Glutamatergic neuron (in vitro differentiated cells): ENCODE measurements around the gene HCN3. TPM values are rescaled to one million over a fixed set of nuclear protein-coding genes. Genes with fewer than 3 reads are reported as not detected.

Experiments
- DNase-seq: peaks from one replicate; pipeline ENCODE4 v3.0.0; 2022
- H3K27ac Mint-ChIP-seq: one replicate; pipeline ENCODE4 v1.8.0; 2020; ENCODE audit warnings: mild to moderate bottlenecking, mixed read lengths, inconsistent platforms; ENCODE audit not compliant: unreplicated experiment
- H3K27me3 Mint-ChIP-seq: one replicate; pipeline ENCODE4 v1.8.0; 2020; ENCODE audit warnings: mild to moderate bottlenecking, moderate library complexity, mixed read lengths, inconsistent platforms; ENCODE audit not compliant: unreplicated experiment
- H3K36me3 Mint-ChIP-seq: one replicate; pipeline ENCODE4 v1.8.0; 2020; ENCODE audit warnings: mild to moderate bottlenecking, mixed read lengths, inconsistent platforms; ENCODE audit not compliant: unreplicated experiment
- H3K4me1 Mint-ChIP-seq: one replicate; pipeline ENCODE4 v1.8.0; 2020; ENCODE audit warnings: mild to moderate bottlenecking, low read depth, mixed read lengths, inconsistent platforms; ENCODE audit not compliant: unreplicated experiment
- H3K4me3 Mint-ChIP-seq: one replicate; pipeline ENCODE4 v1.8.0; 2020; ENCODE audit warnings: mild to moderate bottlenecking, mixed read lengths, inconsistent platforms; ENCODE audit not compliant: unreplicated experiment
- H3K9me3 Mint-ChIP-seq: one replicate; pipeline ENCODE4 v1.8.0; 2020; ENCODE audit warnings: mild to moderate bottlenecking, moderate library complexity, mixed read lengths, inconsistent platforms; ENCODE audit not compliant: unreplicated experiment
- total RNA-seq: library from RNA; stranded (reverse); fragmentation: NEBNext Ultra II Directional; extraction: Animal tissue kit (Norgen Biotek cat#: 25700); gene quantifications from one replicate; pipeline ENCODE4 v1.2.1, GENCODE V29; 2021; ENCODE audit not compliant: unreplicated experiment
- TF ChIP-seq, protein P1 (sequence below): fragments of 200-600 bp; sonication (generic); IDR thresholded peaks from one replicate; pipeline ENCODE4 v1.5.0; 2021; ENCODE audit not compliant: partially characterized antibody, unreplicated experiment

HCN3 gene
- total RNA-seq, 1 donor from 2014 or later, result 30.5 TPM

DNA sequence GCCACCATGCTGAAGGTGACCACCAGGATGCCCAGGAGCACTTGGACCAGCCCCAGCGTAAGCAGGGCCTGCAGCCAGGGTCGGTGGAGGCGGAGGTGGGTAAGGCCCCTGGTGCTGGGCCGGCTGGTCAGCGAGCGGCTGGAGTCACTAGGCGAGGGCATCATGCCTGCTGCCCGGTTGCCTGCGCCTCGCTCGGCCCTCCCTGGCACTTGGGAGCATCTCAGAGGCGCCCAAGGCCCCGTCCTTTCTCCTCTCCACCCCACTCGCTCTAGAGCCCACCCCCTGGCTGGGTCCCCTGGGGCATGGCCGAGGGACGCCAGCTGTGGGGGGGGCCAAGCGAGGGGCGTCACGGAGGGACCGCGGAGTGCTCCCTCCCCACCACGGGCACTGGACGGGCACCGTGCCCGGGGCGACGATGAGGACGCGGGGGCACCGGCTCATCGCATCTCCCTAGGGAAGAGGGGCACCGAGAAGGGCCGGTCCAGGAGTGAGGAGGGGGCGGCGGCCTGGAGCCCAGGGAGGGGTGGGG lies 22.5 kb upstream of the HCN3 start:
- peak overlapping the region; percentile 72 for H3K27ac Mint-ChIP-seq
- TF ChIP-seq, protein P1, sequence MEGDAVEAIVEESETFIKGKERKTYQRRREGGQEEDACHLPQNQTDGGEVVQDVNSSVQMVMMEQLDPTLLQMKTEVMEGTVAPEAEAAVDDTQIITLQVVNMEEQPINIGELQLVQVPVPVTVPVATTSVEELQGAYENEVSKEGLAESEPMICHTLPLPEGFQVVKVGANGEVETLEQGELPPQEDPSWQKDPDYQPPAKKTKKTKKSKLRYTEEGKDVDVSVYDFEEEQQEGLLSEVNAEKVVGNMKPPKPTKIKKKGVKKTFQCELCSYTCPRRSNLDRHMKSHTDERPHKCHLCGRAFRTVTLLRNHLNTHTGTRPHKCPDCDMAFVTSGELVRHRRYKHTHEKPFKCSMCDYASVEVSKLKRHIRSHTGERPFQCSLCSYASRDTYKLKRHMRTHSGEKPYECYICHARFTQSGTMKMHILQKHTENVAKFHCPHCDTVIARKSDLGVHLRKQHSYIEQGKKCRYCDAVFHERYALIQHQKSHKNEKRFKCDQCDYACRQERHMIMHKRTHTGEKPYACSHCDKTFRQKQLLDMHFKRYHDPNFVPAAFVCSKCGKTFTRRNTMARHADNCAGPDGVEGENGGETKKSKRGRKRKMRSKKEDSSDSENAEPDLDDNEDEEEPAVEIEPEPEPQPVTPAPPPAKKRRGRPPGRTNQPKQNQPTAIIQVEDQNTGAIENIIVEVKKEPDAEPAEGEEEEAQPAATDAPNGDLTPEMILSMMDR, result no peak
- peaks cover 12% of the 10 kb centered on the region for H3K9me3 Mint-ChIP-seq
- H3K27me3 Mint-ChIP-seq, result peaks cover 12% of the 10 kb centered on the region
- H3K4me1 Mint-ChIP-seq, result peaks cover 30% of the 10 kb centered on the region
- H3K4me3 Mint-ChIP-seq, result peak overlapping the region; percentile 80
- DNase-seq, result peak; percentile 41
- H3K36me3 Mint-ChIP-seq, result peaks cover 12% of the 10 kb centered on the region

DNA sequence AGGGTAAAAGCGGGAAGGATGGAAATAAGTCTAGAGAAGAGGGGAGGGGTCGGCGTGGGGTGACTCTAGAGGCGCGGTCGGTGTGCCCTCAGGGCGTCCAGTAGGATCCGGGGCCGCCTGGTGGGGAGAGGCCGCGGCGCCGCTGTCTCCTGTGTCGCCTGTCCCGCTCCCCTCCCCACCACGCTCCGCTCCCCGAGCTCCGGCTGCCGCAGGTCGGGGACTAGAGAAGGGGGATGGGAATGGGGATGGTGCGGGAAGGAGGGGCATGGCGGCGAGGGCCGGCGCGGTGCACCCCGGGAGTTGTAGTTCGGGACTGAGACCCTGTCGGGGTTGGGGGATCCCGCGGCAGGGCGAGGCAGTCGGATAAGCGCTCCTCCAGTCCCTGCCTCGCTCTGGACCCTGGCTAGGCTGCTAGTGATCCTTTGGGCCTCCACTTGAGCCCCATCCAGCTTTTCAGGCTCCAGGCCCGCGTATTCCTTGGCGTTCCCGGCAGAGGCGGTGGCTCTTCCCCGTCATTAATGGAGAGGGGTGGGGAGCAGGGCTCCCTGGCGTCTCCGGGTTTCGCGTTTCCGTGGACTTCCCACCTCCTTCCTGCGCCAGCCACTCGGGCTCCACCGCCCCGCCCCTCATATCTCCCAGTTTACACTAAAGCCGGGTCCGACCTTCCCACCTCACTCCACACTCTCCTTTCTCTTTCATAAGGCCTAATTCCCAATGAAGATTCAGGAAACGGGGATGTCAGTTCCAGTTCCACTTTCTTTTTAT lies 21.8 kb upstream of the HCN3 start, which contains the start of gene ENTREP3:
Gene ENTREP3 (minus strand): TSS at position 241 of the 765 bp plus-strand sequence. CDS start 606 bp downstream, outside the sequence.
- Mint-ChIP-seq H3K9me3 (peaks cover 12% of the 10 kb centered on the region), H3K27me3 (peaks cover 12% of the 10 kb centered on the region), H3K36me3 (peaks cover 12% of the 10 kb centered on the region), H3K27ac (peak within 1 kb of the TSS; percentile 77), H3K4me1 (peaks cover 30% of the 10 kb centered on the region), H3K4me3 (peak within 1 kb of the TSS; percentile 83)
- TF ChIP-seq, protein P1, result no peak
- DNase-seq, result peak; percentile 93

DNA sequence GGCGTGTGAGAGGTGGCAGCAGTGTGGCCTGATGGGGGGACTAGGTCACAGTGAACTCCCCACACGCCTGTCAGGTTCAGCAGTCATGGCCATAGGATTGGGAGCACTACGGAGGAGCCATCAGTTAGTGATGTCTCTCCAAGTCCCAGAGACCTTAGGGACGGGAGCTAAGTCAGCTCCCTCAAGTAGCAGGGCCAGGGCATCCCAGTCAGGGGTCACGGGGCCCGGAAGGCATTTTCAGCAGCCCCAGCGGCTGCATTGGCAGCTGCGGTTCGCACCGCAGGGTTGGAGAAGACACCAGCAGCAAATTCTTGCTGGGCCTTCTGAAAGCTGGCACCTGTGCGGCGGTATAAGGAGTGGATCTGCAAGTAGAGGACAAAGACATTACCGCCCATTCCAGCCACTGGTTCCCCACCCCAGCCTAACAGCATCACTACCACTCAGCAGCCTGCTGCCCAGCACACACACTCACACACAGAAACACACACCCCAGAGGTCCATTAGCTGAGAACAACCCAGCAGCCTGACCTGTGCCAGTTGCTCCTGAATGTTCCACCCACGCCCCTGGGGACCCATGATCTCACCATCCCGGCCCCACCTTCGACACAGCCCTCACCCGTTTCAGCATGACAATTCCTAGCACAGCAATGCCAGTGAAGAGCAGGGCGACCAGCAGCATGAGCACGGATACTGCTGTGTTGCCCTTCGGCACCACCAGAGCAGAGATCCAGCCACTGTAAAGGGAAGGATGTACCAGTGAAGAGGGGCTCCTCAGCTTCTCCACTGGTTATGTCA lies 21.0 kb upstream of the HCN3 start:
- H3K4me3 Mint-ChIP-seq, result peak overlapping the region; percentile 83
- H3K27ac Mint-ChIP-seq, result peak overlapping the region; percentile 77
- TF ChIP-seq, protein P1, result no peak
- peaks cover 15% of the 10 kb centered on the region for H3K9me3 Mint-ChIP-seq
- H3K27me3 Mint-ChIP-seq, result peaks cover 11% of the 10 kb centered on the region
- peaks cover 27% of the 10 kb centered on the region for H3K4me1 Mint-ChIP-seq
- H3K36me3 Mint-ChIP-seq, result peaks cover 12% of the 10 kb centered on the region
- DNase-seq, result peak; percentile 62

DNA sequence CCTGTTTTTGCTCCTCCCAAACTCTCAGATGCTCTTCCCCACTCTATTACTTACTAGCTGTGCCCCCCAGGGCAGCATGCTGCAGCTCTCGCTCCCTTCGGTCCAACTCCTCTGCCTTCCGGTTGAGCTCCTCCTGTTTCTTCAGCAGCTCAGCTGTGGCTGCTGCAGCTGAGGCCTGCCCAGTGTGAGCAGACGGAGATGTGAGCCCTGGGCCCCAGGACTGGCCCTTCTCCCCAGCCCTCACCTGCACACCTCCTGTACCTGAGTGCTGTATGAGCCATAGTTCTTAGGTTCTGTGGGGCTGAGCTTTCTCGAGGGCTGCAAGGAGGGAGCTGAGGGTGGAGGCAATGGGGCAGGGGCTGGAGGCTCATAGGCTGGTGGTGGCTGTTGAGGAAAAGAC lies 17.0 kb upstream of the HCN3 start:
- Mint-ChIP-seq H3K27ac (no peak overlapping the region), H3K27me3 (peaks cover 15% of the 10 kb centered on the region), H3K9me3 (peaks cover 21% of the 10 kb centered on the region), H3K4me1 (peaks cover 23% of the 10 kb centered on the region), H3K36me3 (peaks cover 17% of the 10 kb centered on the region), H3K4me3 (peak overlapping the region; percentile 57)
- TF ChIP-seq, protein P1, result no peak
- no peak for DNase-seq

DNA sequence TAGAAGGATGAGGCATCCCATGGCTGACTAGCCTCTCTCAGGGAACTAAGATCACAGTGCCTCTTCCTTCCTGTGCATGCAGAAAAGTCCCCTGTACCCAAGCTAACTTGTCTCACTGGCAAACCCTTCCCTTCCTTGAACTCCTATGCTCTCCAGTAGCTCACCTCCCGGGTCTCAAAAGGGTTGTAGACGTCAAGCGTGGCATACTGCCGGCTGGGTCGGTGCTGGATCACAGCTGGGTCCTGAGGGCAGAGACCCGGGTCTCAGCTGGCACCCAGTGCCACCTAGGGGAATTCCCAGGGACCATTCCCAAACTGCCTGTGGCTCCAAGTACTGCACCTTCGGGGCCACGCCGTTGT lies 15.8 kb upstream of the HCN3 start:
- peaks cover 19% of the 10 kb centered on the region for H3K4me1 Mint-ChIP-seq
- no peak for DNase-seq
- H3K9me3 Mint-ChIP-seq, result peaks cover 19% of the 10 kb centered on the region
- TF ChIP-seq, protein P1, result peak; percentile 17
- peak overlapping the region; percentile 84 for H3K27ac Mint-ChIP-seq
- peaks cover 13% of the 10 kb centered on the region for H3K27me3 Mint-ChIP-seq
- peak overlapping the region; percentile 97 for H3K4me3 Mint-ChIP-seq
- peaks cover 16% of the 10 kb centered on the region for H3K36me3 Mint-ChIP-seq
